Trophoblast cell (in vitro differentiated cells and primary cell): ENCODE data around the gene RFC2.
A peak's percentile ranks its signal among the peaks of the same experiment; 100 is the strongest.

ENCODE experiments used
- DNase-seq, 2 donors: peaks; one replicate each; pipeline ENCODE4 v3.0.0-alpha.2; 2016
- H2AFZ ChIP-seq: 2 replicates; pipeline ENCODE4 v1.6.1; 2013; ENCODE audit warnings: low read length, moderate library complexity, mild to moderate bottlenecking; ENCODE audit not compliant: insufficient read depth, poor library complexity
- H2AK5ac ChIP-seq: 2 replicates; pipeline ENCODE4 v1.6.1; 2013; ENCODE audit warnings: mild to moderate bottlenecking, low read length
- H2BK120ac ChIP-seq: 2 replicates; pipeline ENCODE4 v1.6.1; 2013; ENCODE audit warnings: low read length, mild to moderate bottlenecking, moderate library complexity; ENCODE audit not compliant: insufficient read depth, poor library complexity
- H2BK12ac ChIP-seq: 2 replicates; pipeline ENCODE4 v1.6.1; 2013; ENCODE audit warnings: mild to moderate bottlenecking, low read length, moderate library complexity
- H2BK5ac ChIP-seq: 2 replicates; pipeline ENCODE4 v1.6.1; 2013; ENCODE audit warnings: low read length, low read depth, moderate library complexity, mild to moderate bottlenecking; ENCODE audit not compliant: poor library complexity
- H3K14ac ChIP-seq: 2 replicates; pipeline ENCODE4 v1.6.1; 2013; ENCODE audit warnings: mild to moderate bottlenecking, low read length
- H3K18ac ChIP-seq: 2 replicates; pipeline ENCODE4 v1.6.1; 2013; ENCODE audit warnings: mild to moderate bottlenecking, low read length
- H3K23ac ChIP-seq: 2 replicates; pipeline ENCODE4 v1.6.1; 2013; ENCODE audit warnings: low read length
- H3K27ac ChIP-seq: 2 replicates; pipeline ENCODE4 v1.5.1; 2013; ENCODE audit warnings: low read depth, mild to moderate bottlenecking, inconsistent platforms, low read length, moderate library complexity
- H3K27me3 ChIP-seq: 2 replicates; pipeline ENCODE4 v1.6.1; 2013; ENCODE audit warnings: inconsistent platforms, mild to moderate bottlenecking, low read length, moderate library complexity; ENCODE audit not compliant: insufficient read depth
- H3K36me3 ChIP-seq, 2 experiments: 1 replicate in 1 of 2; 2 replicates in 1 of 2; pipeline ENCODE4 v1.6.1; 2013; ENCODE audit warnings: low read length in 2 of 2, mild to moderate bottlenecking in 2 of 2, moderate library complexity in 1 of 2; ENCODE audit not compliant: insufficient read depth in 2 of 2, control insufficient read depth in 1 of 2
- H3K4ac ChIP-seq: 2 replicates; pipeline ENCODE4 v1.6.1; 2013; ENCODE audit warnings: low read depth, mild to moderate bottlenecking, low read length, moderate library complexity
- H3K4me1 ChIP-seq, 2 experiments: 1 replicate in 1 of 2; 2 replicates in 1 of 2; pipeline ENCODE4 v1.6.1; 2013; ENCODE audit warnings: low read length in 2 of 2, mild to moderate bottlenecking in 2 of 2, moderate library complexity in 1 of 2; ENCODE audit not compliant: insufficient read depth in 2 of 2, control insufficient read depth in 1 of 2
- H3K4me2 ChIP-seq: 2 replicates; pipeline ENCODE4 v1.6.1; 2013; ENCODE audit warnings: inconsistent platforms, mild to moderate bottlenecking, low read length, moderate library complexity
- H3K4me3 ChIP-seq: 2 replicates; pipeline ENCODE4 v1.5.1; 2013; ENCODE audit warnings: mild to moderate bottlenecking, low read depth, low read length, inconsistent platforms
- H3K79me1 ChIP-seq: one replicate; pipeline ENCODE4 v1.6.1; 2013; ENCODE audit warnings: low read length
- H3K79me2 ChIP-seq: 2 replicates; pipeline ENCODE4 v1.6.1; 2013; ENCODE audit warnings: low read length, mild to moderate bottlenecking; ENCODE audit not compliant: control insufficient read depth, insufficient read depth, poor library complexity
- H3K9ac ChIP-seq: 2 replicates; pipeline ENCODE4 v1.6.1; 2013; ENCODE audit warnings: mild to moderate bottlenecking, low read length
- H3K9me3 ChIP-seq: 2 replicates; pipeline ENCODE4 v1.6.1; 2013; ENCODE audit warnings: low read depth, mild to moderate bottlenecking, control low read depth, inconsistent platforms, low read length; ENCODE audit not compliant: insufficient read depth
- H4K12ac ChIP-seq: 2 replicates; pipeline ENCODE4 v1.6.1; 2013; ENCODE audit warnings: low read depth, mild to moderate bottlenecking, low read length, moderate library complexity
- H4K8ac ChIP-seq: 2 replicates; pipeline ENCODE4 v1.6.1; 2013; ENCODE audit warnings: low read depth, mild to moderate bottlenecking, low read length, moderate library complexity
- H4K91ac ChIP-seq: one replicate; pipeline ENCODE4 v1.6.1; 2013; ENCODE audit warnings: low read depth, mild to moderate bottlenecking, low read length, moderate library complexity
- WGBS: extraction: QIAGEN DNeasy Blood & Tissue Kit; methylation state at CpG from one replicate; pipeline ENCODE4 v1.1.7; 2013; ENCODE audit warnings: missing lambda C conversion rate; ENCODE audit not compliant: insufficient read length, insufficient coverage; ENCODE audit errors: extremely low coverage; 5-methylcytosine and 5-hydroxymethylcytosine counted together

The RFC2 gene

GRCh38 chr7:74190259-74190658 is 63.9 kb downstream of the RFC2 start:
- no peak overlapping the region for H3K14ac ChIP-seq
- no CpG with 5 or more reads among the region's 7 CpGs for WGBS
- no peak overlapping the region for H2AFZ ChIP-seq
- H2BK120ac ChIP-seq, result no peak overlapping the region
- no peak overlapping the region for H3K23ac ChIP-seq
- H3K79me2 ChIP-seq, result peaks cover 7% of the 10 kb centered on the region
- no peak overlapping the region for H4K12ac ChIP-seq
- peaks cover 49 to 68% of the 10 kb centered on the region in 2 experiments for H3K36me3 ChIP-seq
- no peak overlapping the region for H3K4me2 ChIP-seq
- no peak overlapping the region for H3K4ac ChIP-seq
- peaks cover 2% of the 10 kb centered on the region for H3K9me3 ChIP-seq
- no peak for DNase-seq
- H2AK5ac ChIP-seq, result no peak overlapping the region
- no peak overlapping the region for H2BK12ac ChIP-seq
- no peak overlapping the region for H4K8ac ChIP-seq
- no peaks in the 10 kb centered on the region for H3K4me1 ChIP-seq
- H3K27ac ChIP-seq, result no peak overlapping the region
- H3K9ac ChIP-seq, result no peak overlapping the region
- no peak overlapping the region for H3K4me3 ChIP-seq
- H4K91ac ChIP-seq, result no peak overlapping the region
- no peak overlapping the region for H3K18ac ChIP-seq
- no peak overlapping the region for H2BK5ac ChIP-seq
- no peaks in the 10 kb centered on the region for H3K27me3 ChIP-seq
- no peaks in the 10 kb centered on the region for H3K79me1 ChIP-seq

DNA sequence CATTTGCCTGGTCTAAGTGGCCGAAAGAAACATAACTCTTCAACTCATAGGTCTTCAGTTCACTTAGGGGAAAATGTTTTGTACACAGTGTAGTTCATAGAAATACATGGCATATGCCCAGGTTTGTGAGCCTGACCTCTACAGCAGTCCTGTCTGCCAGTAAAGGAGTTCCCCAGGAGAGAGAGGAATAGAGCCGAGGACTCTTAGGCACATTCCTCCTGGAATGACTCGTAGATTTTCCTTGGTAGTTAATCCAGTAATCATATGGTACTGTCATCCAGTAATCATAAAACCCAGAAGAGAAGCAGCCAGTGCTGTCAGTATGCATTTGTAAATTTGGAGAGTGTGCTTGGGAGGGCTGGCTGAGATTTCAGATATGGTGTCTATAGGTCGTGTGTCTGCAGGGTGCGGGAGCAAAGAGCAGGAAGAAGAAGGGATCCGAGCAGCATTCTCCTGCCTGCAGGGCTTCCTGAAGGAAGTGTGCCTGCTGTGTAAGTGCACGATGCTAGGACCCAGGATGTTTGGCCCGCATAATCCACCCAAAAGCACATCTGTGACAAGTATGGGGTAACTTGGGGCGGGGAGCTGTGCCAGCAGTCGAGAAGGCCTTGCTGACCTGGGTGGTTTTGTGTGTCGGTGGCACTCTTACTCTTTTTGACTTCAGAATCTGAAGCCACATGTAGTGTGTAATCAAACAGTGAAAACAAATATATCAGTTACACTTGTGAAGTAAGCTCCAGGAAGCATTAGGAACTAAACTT is 66.1 kb downstream of the RFC2 start:
- Histone ChIP-seq H2BK12ac (no peak overlapping the region), H4K12ac (no peak overlapping the region), H4K91ac (no peak overlapping the region), H3K4me2 (no peak overlapping the region), H2BK120ac (no peak overlapping the region), H3K14ac (no peak overlapping the region), H3K23ac (no peak overlapping the region), H3K9me3 (peaks cover 2% of the 10 kb centered on the region), H3K4ac (peak overlapping the region; percentile 60), H3K18ac (peak overlapping the region; percentile 62), H2AFZ (no peak overlapping the region), H2BK5ac (no peak overlapping the region), H3K36me3 (peaks cover 37 to 53% of the 10 kb centered on the region in 2 experiments), H3K79me2 (peaks cover 17% of the 10 kb centered on the region), H3K27ac (no peak overlapping the region), H3K4me3 (no peak overlapping the region), H3K27me3 (no peaks in the 10 kb centered on the region), H4K8ac (no peak overlapping the region), H2AK5ac (no peak overlapping the region), H3K79me1 (no peaks in the 10 kb centered on the region), H3K9ac (no peak overlapping the region), H3K4me1 (no peaks in the 10 kb centered on the region)
- no peak for DNase-seq
- WGBS, result no CpG with 5 or more reads among the region's 11 CpGs

GRCh38 chr7:74185636-74186035 is 68.6 kb downstream of the RFC2 start:
- H2BK5ac ChIP-seq, result no peak overlapping the region
- H2AK5ac ChIP-seq, result no peak overlapping the region
- H3K4me3 ChIP-seq, result no peak overlapping the region
- H3K27me3 ChIP-seq, result no peaks in the 10 kb centered on the region
- no peak overlapping the region for H3K14ac ChIP-seq
- no peak overlapping the region for H3K18ac ChIP-seq
- no peak overlapping the region for H2BK12ac ChIP-seq
- no peak overlapping the region for H2AFZ ChIP-seq
- H3K23ac ChIP-seq, result no peak overlapping the region
- no peak overlapping the region for H4K91ac ChIP-seq
- DNase-seq, result no peak
- no peak overlapping the region for H2BK120ac ChIP-seq
- H3K4ac ChIP-seq, result peak overlapping the region; percentile 91
- H3K4me1 ChIP-seq, result peaks cover 0 to 5% of the 10 kb centered on the region in 2 experiments
- no peaks in the 10 kb centered on the region for H3K9me3 ChIP-seq
- H3K36me3 ChIP-seq, result peaks cover 30 to 46% of the 10 kb centered on the region in 2 experiments
- no peak overlapping the region for H3K4me2 ChIP-seq
- no CpG with 5 or more reads among the region's 5 CpGs for WGBS
- H3K27ac ChIP-seq, result no peak overlapping the region
- H4K12ac ChIP-seq, result no peak overlapping the region
- H3K9ac ChIP-seq, result no peak overlapping the region
- H4K8ac ChIP-seq, result no peak overlapping the region
- no peaks in the 10 kb centered on the region for H3K79me1 ChIP-seq
- H3K79me2 ChIP-seq, result peaks cover 27% of the 10 kb centered on the region

GRCh38 chr7:74185016-74185415 is 69.2 kb downstream of the RFC2 start:
- no peak overlapping the region for H2BK12ac ChIP-seq
- H3K23ac ChIP-seq, result no peak overlapping the region
- H3K18ac ChIP-seq, result no peak overlapping the region
- no peaks in the 10 kb centered on the region for H3K9me3 ChIP-seq
- H4K8ac ChIP-seq, result no peak overlapping the region
- no peak for DNase-seq
- H2BK120ac ChIP-seq, result no peak overlapping the region
- H3K27ac ChIP-seq, result no peak overlapping the region
- H3K36me3 ChIP-seq, result peaks cover 27 to 42% of the 10 kb centered on the region in 2 experiments
- peaks cover 0 to 5% of the 10 kb centered on the region in 2 experiments for H3K4me1 ChIP-seq
- H4K91ac ChIP-seq, result no peak overlapping the region
- H4K12ac ChIP-seq, result no peak overlapping the region
- no peak overlapping the region for H3K4me3 ChIP-seq
- H3K79me1 ChIP-seq, result no peaks in the 10 kb centered on the region
- H2AK5ac ChIP-seq, result no peak overlapping the region
- H3K9ac ChIP-seq, result no peak overlapping the region
- H2AFZ ChIP-seq, result no peak overlapping the region
- peaks cover 29% of the 10 kb centered on the region for H3K79me2 ChIP-seq
- WGBS, result no CpG with 5 or more reads among the region's 6 CpGs
- no peak overlapping the region for H2BK5ac ChIP-seq
- H3K14ac ChIP-seq, result no peak overlapping the region
- H3K27me3 ChIP-seq, result no peaks in the 10 kb centered on the region
- H3K4me2 ChIP-seq, result no peak overlapping the region
- peak overlapping the region; percentile 50 for H3K4ac ChIP-seq
